ENCODE measurements around the gene CIDEA.

CIDEA gene

GRCh38 chr18:12296457-12296856 lies 42.3 kb downstream of the CIDEA start:
- H3K27ac ChIP-seq (replicated peaks) = no peak overlapping the region
- no peak for DNase-seq (ENCODE audit: low read depth in 1 of 2, low spot score in 1 of 2)
- H3K4me3 ChIP-seq (replicated peaks; ENCODE audit: insufficient read depth, low read length) = no peak overlapping the region
- peaks cover 14% of the 10 kb centered on the region for H3K27me3 ChIP-seq (ENCODE audit: insufficient read depth, poor library complexity, severe bottlenecking)
- TF ChIP-seq, protein P1, sequence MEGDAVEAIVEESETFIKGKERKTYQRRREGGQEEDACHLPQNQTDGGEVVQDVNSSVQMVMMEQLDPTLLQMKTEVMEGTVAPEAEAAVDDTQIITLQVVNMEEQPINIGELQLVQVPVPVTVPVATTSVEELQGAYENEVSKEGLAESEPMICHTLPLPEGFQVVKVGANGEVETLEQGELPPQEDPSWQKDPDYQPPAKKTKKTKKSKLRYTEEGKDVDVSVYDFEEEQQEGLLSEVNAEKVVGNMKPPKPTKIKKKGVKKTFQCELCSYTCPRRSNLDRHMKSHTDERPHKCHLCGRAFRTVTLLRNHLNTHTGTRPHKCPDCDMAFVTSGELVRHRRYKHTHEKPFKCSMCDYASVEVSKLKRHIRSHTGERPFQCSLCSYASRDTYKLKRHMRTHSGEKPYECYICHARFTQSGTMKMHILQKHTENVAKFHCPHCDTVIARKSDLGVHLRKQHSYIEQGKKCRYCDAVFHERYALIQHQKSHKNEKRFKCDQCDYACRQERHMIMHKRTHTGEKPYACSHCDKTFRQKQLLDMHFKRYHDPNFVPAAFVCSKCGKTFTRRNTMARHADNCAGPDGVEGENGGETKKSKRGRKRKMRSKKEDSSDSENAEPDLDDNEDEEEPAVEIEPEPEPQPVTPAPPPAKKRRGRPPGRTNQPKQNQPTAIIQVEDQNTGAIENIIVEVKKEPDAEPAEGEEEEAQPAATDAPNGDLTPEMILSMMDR (IDR thresholded peaks at IDR 0.05; ENCODE audit: insufficient read depth, low read length) = no peak
- TF ChIP-seq REST (IDR thresholded peaks at IDR 0.05; ENCODE audit: insufficient replicate concordance, low read depth) (no peak), POLR2AphosphoS5 (IDR thresholded peaks at IDR 0.05; ENCODE audit: low read depth) (no peak), SPI1 (IDR thresholded peaks at IDR 0.05; ENCODE audit: borderline replicate concordance, low read depth) (no peak), GABPA (IDR thresholded peaks at IDR 0.05; ENCODE audit: low read depth) (no peak)

GRCh38 chr18:12299862-12300261 lies 45.7 kb downstream of the CIDEA start:
- no peak for TF ChIP-seq POLR2AphosphoS5 (IDR thresholded peaks at IDR 0.05; ENCODE audit: low read depth)
- no peak for TF ChIP-seq SPI1 (IDR thresholded peaks at IDR 0.05; ENCODE audit: borderline replicate concordance, low read depth)
- no peak for TF ChIP-seq GABPA (IDR thresholded peaks at IDR 0.05; ENCODE audit: low read depth)
- TF ChIP-seq, protein P1 (IDR thresholded peaks at IDR 0.05; ENCODE audit: insufficient read depth, low read length) = no peak
- no peak for TF ChIP-seq REST (IDR thresholded peaks at IDR 0.05; ENCODE audit: insufficient replicate concordance, low read depth)
- Histone ChIP-seq H3K4me3 (replicated peaks; ENCODE audit: insufficient read depth, low read length) (no peak overlapping the region), H3K27me3 (ENCODE audit: insufficient read depth, poor library complexity, severe bottlenecking) (peaks cover 13% of the 10 kb centered on the region), H3K27ac (replicated peaks) (no peak overlapping the region)
- no peak for DNase-seq (ENCODE audit: low read depth in 1 of 2, low spot score in 1 of 2)

GRCh38 chr18:12301263-12302005 lies 47.3 kb downstream of the CIDEA start:
- Histone ChIP-seq H3K27me3 (ENCODE audit: insufficient read depth, poor library complexity, severe bottlenecking) (peaks cover 21% of the 10 kb centered on the region), H3K27ac (replicated peaks) (no peak overlapping the region), H3K4me3 (replicated peaks; ENCODE audit: insufficient read depth, low read length) (no peak overlapping the region)
- DNase-seq (ENCODE audit: low read depth in 1 of 2, low spot score in 1 of 2) = no peak
- TF ChIP-seq GABPA (IDR thresholded peaks at IDR 0.05; ENCODE audit: low read depth) = no peak
- TF ChIP-seq SPI1 (IDR thresholded peaks at IDR 0.05; ENCODE audit: borderline replicate concordance, low read depth) = no peak
- no peak for TF ChIP-seq POLR2AphosphoS5 (IDR thresholded peaks at IDR 0.05; ENCODE audit: low read depth)
- no peak for TF ChIP-seq REST (IDR thresholded peaks at IDR 0.05; ENCODE audit: insufficient replicate concordance, low read depth)
- TF ChIP-seq, protein P1 (IDR thresholded peaks at IDR 0.05; ENCODE audit: insufficient read depth, low read length) = no peak

All from HL-60 (cell line).